MCF 10A (cell line): ENCODE measurements around the gene SCNN1G. TPM values are rescaled to one million over a fixed set of nuclear protein-coding genes. Genes with fewer than 3 reads are reported as not detected.

Experiments used
- BruUV-seq: library from RNA; stranded (reverse); fragments of 400-500 nt; replicated peaks from 2 replicates; lab custom pipeline; 2021; lab: Mats Ljungman, UMichigan
- CTCF ChIA-PET: fragments of 300-600 bp; sonication (Branson Sonifier 250); formaldehyde crosslinking; extraction: SDS; loops from one replicate; lab custom pipeline; 2021; ENCODE audit warnings: antibody characterized with exemption, inconsistent platforms; lab: Yijun Ruan, JAX
- POLR2A ChIA-PET: fragments of 300-600, 350-650 bp; sonication (Branson Sonifier 250); formaldehyde crosslinking; extraction: SDS; loops from one replicate; lab custom pipeline; 2020; ENCODE audit warnings: antibody characterized with exemption, inconsistent platforms; lab: Yijun Ruan, JAX
- DNase-seq: peaks from one replicate; pipeline ENCODE4 v3.0.0-alpha.2; 2018; ENCODE audit not compliant: unreplicated experiment
- H3K27ac Mint-ChIP-seq: one replicate; pipeline ENCODE4 v1.8.0; 2022; ENCODE audit warnings: mild to moderate bottlenecking, low read depth, mixed read lengths; ENCODE audit not compliant: unreplicated experiment
- H3K27me3 Mint-ChIP-seq: one replicate; pipeline ENCODE4 v1.8.0; 2022; ENCODE audit warnings: mixed read lengths; ENCODE audit not compliant: insufficient read depth, unreplicated experiment
- H3K36me3 Mint-ChIP-seq: one replicate; pipeline ENCODE4 v1.8.0; 2022; ENCODE audit warnings: mild to moderate bottlenecking, moderate library complexity, mixed read lengths; ENCODE audit not compliant: insufficient read depth, unreplicated experiment
- H3K4me1 Mint-ChIP-seq: one replicate; pipeline ENCODE4 v1.8.0; 2022; ENCODE audit warnings: mixed read lengths; ENCODE audit not compliant: insufficient read depth, unreplicated experiment
- H3K4me3 Mint-ChIP-seq: one replicate; pipeline ENCODE4 v1.8.0; 2022; ENCODE audit warnings: mild to moderate bottlenecking, moderate library complexity, mixed read lengths; ENCODE audit not compliant: unreplicated experiment
- H3K9me3 Mint-ChIP-seq: one replicate; pipeline ENCODE4 v1.8.0; 2022; ENCODE audit warnings: mixed read lengths; ENCODE audit not compliant: unreplicated experiment
- intact Hi-C: fragments of 100-400 bp; cut with micrococcal nuclease; formaldehyde crosslinking; loops from 2 replicates; pipeline ENCODE4 v1.14.1; 2022
- total RNA-seq: library from RNA; stranded (reverse); gene quantifications from 2 replicates; pipeline ENCODE4 v1.2.3, GENCODE V29; 2022
- TF ChIP-seq, protein P1 (sequence below): fragments of 200-600 bp; IDR thresholded peaks from one replicate; pipeline ENCODE4 v1.8.0; 2022; ENCODE audit warnings: antibody characterized with exemption, mild to moderate bottlenecking; ENCODE audit not compliant: unreplicated experiment

Gene SCNN1G
- total RNA-seq, 1 experiment from 2014 or later = 11.9 TPM

DNA sequence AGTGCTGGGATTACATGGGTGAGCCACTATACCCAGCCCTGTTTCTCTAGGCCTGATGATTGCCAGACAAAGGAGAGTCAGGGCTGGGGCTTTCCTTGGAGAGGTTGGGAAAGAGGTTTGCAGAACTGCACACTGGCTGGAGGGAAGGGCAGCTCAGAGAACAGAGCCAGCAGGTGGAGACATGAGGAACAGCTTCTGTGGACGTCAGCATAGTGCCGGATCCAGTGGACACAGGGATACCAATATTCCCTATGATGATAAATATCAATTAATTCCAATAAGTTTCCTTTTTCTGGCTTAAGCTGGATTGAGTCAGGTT lies 76.3 kb downstream of the SCNN1G start:
- POLR2A ChIA-PET = interaction anchor here (0.6 to 9.7 kb wide), 20 partner anchors 10 to 175 kb away, joined by 3 to 204 read pairs (median 9); partner anchors contain the start of gene SCNN1B
- intact Hi-C loops = loop anchor here (2.0 to 5.0 kb wide), 2 partner anchors 76 to 163 kb away; partner anchors contain the start of gene SCNN1G

More for the DNA sequence above, 76.3 kb downstream of the SCNN1G start:
- peak; percentile 94 for DNase-seq
- Mint-ChIP-seq H3K4me3 (peak overlapping the region; percentile 37), H3K27ac (peak overlapping the region; percentile 98), H3K4me1 (peaks cover 50% of the 10 kb centered on the region), H3K27me3 (no peaks in the 10 kb centered on the region), H3K36me3 (no peaks in the 10 kb centered on the region), H3K9me3 (no peaks in the 10 kb centered on the region)
- BruUV-seq = no TSS peak
- CTCF ChIA-PET = interaction anchor here (0.6 to 4.7 kb wide), 9 partner anchors 20 to 175 kb away, joined by 3 to 32 read pairs (median 6); no protein-coding TSS in a partner anchor
- TF ChIP-seq, protein P1, sequence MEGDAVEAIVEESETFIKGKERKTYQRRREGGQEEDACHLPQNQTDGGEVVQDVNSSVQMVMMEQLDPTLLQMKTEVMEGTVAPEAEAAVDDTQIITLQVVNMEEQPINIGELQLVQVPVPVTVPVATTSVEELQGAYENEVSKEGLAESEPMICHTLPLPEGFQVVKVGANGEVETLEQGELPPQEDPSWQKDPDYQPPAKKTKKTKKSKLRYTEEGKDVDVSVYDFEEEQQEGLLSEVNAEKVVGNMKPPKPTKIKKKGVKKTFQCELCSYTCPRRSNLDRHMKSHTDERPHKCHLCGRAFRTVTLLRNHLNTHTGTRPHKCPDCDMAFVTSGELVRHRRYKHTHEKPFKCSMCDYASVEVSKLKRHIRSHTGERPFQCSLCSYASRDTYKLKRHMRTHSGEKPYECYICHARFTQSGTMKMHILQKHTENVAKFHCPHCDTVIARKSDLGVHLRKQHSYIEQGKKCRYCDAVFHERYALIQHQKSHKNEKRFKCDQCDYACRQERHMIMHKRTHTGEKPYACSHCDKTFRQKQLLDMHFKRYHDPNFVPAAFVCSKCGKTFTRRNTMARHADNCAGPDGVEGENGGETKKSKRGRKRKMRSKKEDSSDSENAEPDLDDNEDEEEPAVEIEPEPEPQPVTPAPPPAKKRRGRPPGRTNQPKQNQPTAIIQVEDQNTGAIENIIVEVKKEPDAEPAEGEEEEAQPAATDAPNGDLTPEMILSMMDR = no peak

Other genes with a start within 250 kb of the SCNN1G start
- gene USP31, start 33.3 kb upstream of the SCNN1G start, total RNA-seq = 23.0 and 26.9 TPM in 2 replicates
- 9.5 and 12.5 TPM in 2 replicates for gene SCNN1B, start 119.6 kb downstream of the SCNN1G start, total RNA-seq